K562 (cell line): ENCODE data around the gene SLAMF6. TPM values are rescaled to one million over a fixed set of nuclear protein-coding genes. Genes with fewer than 3 reads are reported as not detected.
A peak's percentile ranks its signal among the peaks of the same experiment; 100 is the strongest.

Experiments used
- CBX3 ChIP-seq, 2 experiments: IDR thresholded peaks; 1 replicate in 1 of 2; 2 replicates in 1 of 2; pipeline ENCODE4 v1.6.1; 2012; ENCODE audit warnings: inconsistent platforms in 2 of 2, low read length in 2 of 2, borderline replicate concordance in 1 of 2, control low read depth in 1 of 2
- NCOA1 ChIP-seq: fragments of 450-650 bp; IDR thresholded peaks from 2 replicates; pipeline ENCODE4 v1.6.1; 2016; ENCODE audit warnings: low read depth
- POLR2A ChIP-seq: fragments of 450-650 bp; conservative IDR thresholded peaks from 2 replicates; pipeline ENCODE4 v1.6.1; 2016
- SAFB ChIP-seq: fragments of 200-400 bp; formaldehyde crosslinking; IDR thresholded peaks from 2 replicates; pipeline ENCODE4 v1.6.1; 2017; ENCODE audit warnings: low read depth, low read length, borderline replicate concordance
- SLC30A9 ChIP-seq: fragments of 250-450 bp; sonication (Bioruptor Pico); IDR thresholded peaks from 2 replicates; pipeline ENCODE4 v1.8.0; 2022; ENCODE audit warnings: mild to moderate bottlenecking, moderate library complexity
- TGIF2 ChIP-seq: sonication (generic); formaldehyde crosslinking; IDR thresholded peaks from 2 replicates; pipeline ENCODE4 v1.8.1; 2022; ENCODE audit warnings: mild to moderate bottlenecking, missing genetic modification reagents, moderate library complexity
- YY1 ChIP-seq, 3 experiments: IDR thresholded peaks; 2 replicates each; pipeline ENCODE4 v1.6.1; 2011; ENCODE audit warnings: low read length in 2 of 3, mild to moderate bottlenecking in 2 of 3, moderate library complexity in 2 of 3, borderline replicate concordance in 1 of 3, control low read depth in 1 of 3, low read depth in 1 of 3; ENCODE audit not compliant: insufficient read depth in 3 of 3, insufficient replicate concordance in 2 of 3, control insufficient read depth in 1 of 3, insufficient read length in 1 of 3; ENCODE audit errors: extremely low read depth in 1 of 3
- ZNF354B ChIP-seq: fragments of 250-450 bp; sonication (Bioruptor Pico); IDR thresholded peaks from 2 replicates; pipeline ENCODE4 v1.4.0; 2020
- ZNF75A ChIP-seq: fragments of 450-650 bp; formaldehyde crosslinking; IDR thresholded peaks from 2 replicates; pipeline ENCODE4 v1.4.0; 2020; ENCODE audit warnings: mild to moderate bottlenecking
- polyA plus RNA-seq, 8 experiments: library from polyadenylated mRNA; depleted of rRNA in 4 of 8; stranded (reverse) in 5 of 8; unstranded in 3 of 8; fragments of >200 nt; fragmentation: Nextera tagmentation in 2 of 8; fragmentation: Illumina TruSeq in 1 of 8; extraction: Ambion mirVana in 2 of 8; extraction: Trizol in 1 of 8; gene quantifications; 2 replicates each; pipeline versions ENCODE4 v1.2.1 to v1.2.3, GENCODE V29; 2011 to 2014; ENCODE audit warnings: inconsistent platforms in 1 of 8, missing spikeins in 1 of 8
- total RNA-seq, 7 experiments: library from RNA; depleted of rRNA in 6 of 7; stranded (reverse); fragments of >200 nt in 6 of 7; fragmentation: Illumina TruSeq in 2 of 7; extraction: Trizol in 2 of 7; gene quantifications; 2 replicates each; pipeline versions ENCODE4 v1.2.1 to v1.2.3, GENCODE V29; 2011 to 2021; ENCODE audit warnings: low replicate concordance in 1 of 7
- TF ChIP-seq, protein P1 (sequence below): fragments of 450-650 bp; IDR thresholded peaks from 2 replicates; pipeline ENCODE4 v1.7.0; 2016; ENCODE audit warnings: borderline replicate concordance
- TF ChIP-seq, protein P2 (sequence below): fragments of 450-650 bp; formaldehyde crosslinking; IDR thresholded peaks from 2 replicates; pipeline ENCODE4 v1.4.0; 2020; ENCODE audit warnings: mild to moderate bottlenecking, moderate library complexity
- TF ChIP-seq, protein P3 (sequence below), 2 experiments: fragments of 450-650 bp; IDR thresholded peaks; 2 replicates each; pipeline ENCODE4 v1.6.1; 2018; ENCODE audit warnings: mild to moderate bottlenecking in 2 of 2, low read depth in 1 of 2; ENCODE audit not compliant: partially characterized antibody in 2 of 2
- TF ChIP-seq, protein P4 (sequence below): fragments of 250-450 bp; sonication (Bioruptor Pico); IDR thresholded peaks from 2 replicates; pipeline ENCODE4 v1.8.0; 2022; ENCODE audit warnings: moderate library complexity, mild to moderate bottlenecking, inconsistent platforms
- TF ChIP-seq, protein P5 (sequence below), 2 experiments: fragments of 150-350 bp in 1 of 2; IDR thresholded peaks; 2 replicates each; pipeline ENCODE4 v1.6.1; 2012 to 2016; ENCODE audit warnings: low read depth in 2 of 2, low read length in 2 of 2, mild to moderate bottlenecking in 1 of 2, moderate library complexity in 1 of 2

The SLAMF6 gene
- total and polyA plus RNA-seq, 9 of the 15 experiments (the other 6 are each of a cell fraction or from before 2014, with no cell fraction given) = 0.56 to 4.8 (median 1.1) TPM

DNA sequence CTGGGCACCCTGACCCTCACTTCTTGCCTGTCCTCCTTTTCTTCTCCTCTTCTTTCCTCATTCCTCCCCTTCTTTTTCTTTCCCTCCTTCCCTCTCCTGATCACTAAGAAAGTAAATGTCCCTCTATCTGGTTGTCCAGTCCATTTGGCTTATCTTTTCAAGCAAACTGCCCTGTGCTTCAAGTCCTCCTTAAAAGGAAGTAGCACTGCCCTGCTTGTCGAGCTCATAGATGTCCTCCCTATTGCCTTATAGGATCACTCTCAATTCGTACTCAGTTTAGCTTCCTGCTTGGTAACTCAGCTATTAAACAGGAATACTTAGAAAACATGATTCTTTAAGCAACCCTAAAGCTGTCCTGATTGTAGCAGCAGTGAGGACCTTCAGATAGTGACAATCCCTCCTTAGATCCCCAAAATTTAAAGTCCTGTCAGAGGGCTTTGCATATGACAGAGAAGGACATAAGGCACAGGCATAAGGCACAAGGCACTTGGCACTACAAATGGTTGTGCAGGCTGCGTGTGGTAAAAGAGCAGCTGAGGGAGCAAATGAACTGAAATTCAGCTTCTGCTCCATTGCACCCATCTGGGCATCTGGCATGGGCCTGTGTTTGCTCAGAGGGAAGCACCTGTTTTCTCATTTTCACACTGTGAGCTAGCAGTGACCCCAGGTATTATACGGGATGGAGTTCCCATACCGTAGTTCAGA, 26.1 kb upstream of the SLAMF6 start (continued):
- TF ChIP-seq, protein P1, sequence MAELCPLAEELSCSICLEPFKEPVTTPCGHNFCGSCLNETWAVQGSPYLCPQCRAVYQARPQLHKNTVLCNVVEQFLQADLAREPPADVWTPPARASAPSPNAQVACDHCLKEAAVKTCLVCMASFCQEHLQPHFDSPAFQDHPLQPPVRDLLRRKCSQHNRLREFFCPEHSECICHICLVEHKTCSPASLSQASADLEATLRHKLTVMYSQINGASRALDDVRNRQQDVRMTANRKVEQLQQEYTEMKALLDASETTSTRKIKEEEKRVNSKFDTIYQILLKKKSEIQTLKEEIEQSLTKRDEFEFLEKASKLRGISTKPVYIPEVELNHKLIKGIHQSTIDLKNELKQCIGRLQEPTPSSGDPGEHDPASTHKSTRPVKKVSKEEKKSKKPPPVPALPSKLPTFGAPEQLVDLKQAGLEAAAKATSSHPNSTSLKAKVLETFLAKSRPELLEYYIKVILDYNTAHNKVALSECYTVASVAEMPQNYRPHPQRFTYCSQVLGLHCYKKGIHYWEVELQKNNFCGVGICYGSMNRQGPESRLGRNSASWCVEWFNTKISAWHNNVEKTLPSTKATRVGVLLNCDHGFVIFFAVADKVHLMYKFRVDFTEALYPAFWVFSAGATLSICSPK = no peak
- no peak for TF ChIP-seq SLC30A9
- TF ChIP-seq POLR2A = no peak
- TF ChIP-seq CBX3 (IDR thresholded peaks at IDR 0.05; ENCODE audit: borderline replicate concordance in 1 of 2, low read length in 2 of 2) = 0 out of 3 replicates have a peak, but pooled peaks of 1 of the 2 experiments have one; percentile 15
- TF ChIP-seq NCOA1 = no peak
- 0 out of 2 replicates have a peak, but pooled peaks have one; percentile 40 for TF ChIP-seq ZNF75A (CRISPR knock-in tag)
- no peak for TF ChIP-seq TGIF2 (CRISPR knock-in tag)
- no peak for TF ChIP-seq YY1 (IDR thresholded peaks at IDR 0.05; ENCODE audit: borderline replicate concordance in 1 of 3, control insufficient read depth in 1 of 3, extremely low read depth in 1 of 3, insufficient read depth in 3 of 3, insufficient read length in 1 of 3, insufficient replicate concordance in 2 of 3, low read depth in 1 of 3, low read length in 2 of 3)
- TF ChIP-seq ZNF354B (CRISPR knock-in tag) = no peak
- TF ChIP-seq, protein P2, sequence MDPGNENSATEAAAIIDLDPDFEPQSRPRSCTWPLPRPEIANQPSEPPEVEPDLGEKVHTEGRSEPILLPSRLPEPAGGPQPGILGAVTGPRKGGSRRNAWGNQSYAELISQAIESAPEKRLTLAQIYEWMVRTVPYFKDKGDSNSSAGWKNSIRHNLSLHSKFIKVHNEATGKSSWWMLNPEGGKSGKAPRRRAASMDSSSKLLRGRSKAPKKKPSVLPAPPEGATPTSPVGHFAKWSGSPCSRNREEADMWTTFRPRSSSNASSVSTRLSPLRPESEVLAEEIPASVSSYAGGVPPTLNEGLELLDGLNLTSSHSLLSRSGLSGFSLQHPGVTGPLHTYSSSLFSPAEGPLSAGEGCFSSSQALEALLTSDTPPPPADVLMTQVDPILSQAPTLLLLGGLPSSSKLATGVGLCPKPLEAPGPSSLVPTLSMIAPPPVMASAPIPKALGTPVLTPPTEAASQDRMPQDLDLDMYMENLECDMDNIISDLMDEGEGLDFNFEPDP (CRISPR knock-in tag) = no peak
- TF ChIP-seq, protein P3, sequence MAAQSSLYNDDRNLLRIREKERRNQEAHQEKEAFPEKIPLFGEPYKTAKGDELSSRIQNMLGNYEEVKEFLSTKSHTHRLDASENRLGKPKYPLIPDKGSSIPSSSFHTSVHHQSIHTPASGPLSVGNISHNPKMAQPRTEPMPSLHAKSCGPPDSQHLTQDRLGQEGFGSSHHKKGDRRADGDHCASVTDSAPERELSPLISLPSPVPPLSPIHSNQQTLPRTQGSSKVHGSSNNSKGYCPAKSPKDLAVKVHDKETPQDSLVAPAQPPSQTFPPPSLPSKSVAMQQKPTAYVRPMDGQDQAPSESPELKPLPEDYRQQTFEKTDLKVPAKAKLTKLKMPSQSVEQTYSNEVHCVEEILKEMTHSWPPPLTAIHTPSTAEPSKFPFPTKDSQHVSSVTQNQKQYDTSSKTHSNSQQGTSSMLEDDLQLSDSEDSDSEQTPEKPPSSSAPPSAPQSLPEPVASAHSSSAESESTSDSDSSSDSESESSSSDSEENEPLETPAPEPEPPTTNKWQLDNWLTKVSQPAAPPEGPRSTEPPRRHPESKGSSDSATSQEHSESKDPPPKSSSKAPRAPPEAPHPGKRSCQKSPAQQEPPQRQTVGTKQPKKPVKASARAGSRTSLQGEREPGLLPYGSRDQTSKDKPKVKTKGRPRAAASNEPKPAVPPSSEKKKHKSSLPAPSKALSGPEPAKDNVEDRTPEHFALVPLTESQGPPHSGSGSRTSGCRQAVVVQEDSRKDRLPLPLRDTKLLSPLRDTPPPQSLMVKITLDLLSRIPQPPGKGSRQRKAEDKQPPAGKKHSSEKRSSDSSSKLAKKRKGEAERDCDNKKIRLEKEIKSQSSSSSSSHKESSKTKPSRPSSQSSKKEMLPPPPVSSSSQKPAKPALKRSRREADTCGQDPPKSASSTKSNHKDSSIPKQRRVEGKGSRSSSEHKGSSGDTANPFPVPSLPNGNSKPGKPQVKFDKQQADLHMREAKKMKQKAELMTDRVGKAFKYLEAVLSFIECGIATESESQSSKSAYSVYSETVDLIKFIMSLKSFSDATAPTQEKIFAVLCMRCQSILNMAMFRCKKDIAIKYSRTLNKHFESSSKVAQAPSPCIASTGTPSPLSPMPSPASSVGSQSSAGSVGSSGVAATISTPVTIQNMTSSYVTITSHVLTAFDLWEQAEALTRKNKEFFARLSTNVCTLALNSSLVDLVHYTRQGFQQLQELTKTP (IDR thresholded peaks at IDR 0.05; ENCODE audit: low read depth in 1 of 2, partially characterized antibody in 2 of 2) = no peak
- no peak for TF ChIP-seq SAFB
- TF ChIP-seq, protein P4, sequence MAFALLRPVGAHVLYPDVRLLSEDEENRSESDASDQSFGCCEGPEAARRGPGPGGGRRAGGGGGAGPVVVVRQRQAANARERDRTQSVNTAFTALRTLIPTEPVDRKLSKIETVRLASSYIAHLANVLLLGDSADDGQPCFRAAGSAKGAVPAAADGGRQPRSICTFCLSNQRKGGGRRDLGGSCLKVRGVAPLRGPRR (CRISPR knock-in tag) = no peak
- TF ChIP-seq, protein P5, sequence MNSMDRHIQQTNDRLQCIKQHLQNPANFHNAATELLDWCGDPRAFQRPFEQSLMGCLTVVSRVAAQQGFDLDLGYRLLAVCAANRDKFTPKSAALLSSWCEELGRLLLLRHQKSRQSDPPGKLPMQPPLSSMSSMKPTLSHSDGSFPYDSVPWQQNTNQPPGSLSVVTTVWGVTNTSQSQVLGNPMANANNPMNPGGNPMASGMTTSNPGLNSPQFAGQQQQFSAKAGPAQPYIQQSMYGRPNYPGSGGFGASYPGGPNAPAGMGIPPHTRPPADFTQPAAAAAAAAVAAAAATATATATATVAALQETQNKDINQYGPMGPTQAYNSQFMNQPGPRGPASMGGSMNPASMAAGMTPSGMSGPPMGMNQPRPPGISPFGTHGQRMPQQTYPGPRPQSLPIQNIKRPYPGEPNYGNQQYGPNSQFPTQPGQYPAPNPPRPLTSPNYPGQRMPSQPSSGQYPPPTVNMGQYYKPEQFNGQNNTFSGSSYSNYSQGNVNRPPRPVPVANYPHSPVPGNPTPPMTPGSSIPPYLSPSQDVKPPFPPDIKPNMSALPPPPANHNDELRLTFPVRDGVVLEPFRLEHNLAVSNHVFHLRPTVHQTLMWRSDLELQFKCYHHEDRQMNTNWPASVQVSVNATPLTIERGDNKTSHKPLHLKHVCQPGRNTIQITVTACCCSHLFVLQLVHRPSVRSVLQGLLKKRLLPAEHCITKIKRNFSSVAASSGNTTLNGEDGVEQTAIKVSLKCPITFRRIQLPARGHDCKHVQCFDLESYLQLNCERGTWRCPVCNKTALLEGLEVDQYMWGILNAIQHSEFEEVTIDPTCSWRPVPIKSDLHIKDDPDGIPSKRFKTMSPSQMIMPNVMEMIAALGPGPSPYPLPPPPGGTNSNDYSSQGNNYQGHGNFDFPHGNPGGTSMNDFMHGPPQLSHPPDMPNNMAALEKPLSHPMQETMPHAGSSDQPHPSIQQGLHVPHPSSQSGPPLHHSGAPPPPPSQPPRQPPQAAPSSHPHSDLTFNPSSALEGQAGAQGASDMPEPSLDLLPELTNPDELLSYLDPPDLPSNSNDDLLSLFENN (IDR thresholded peaks at IDR 0.05; ENCODE audit: low read depth in 2 of 2, low read length in 2 of 2) = no peak
